Bronchial epithelial cell (primary cell): ENCODE measurements around the gene BACH1. TPM values are rescaled to one million over a fixed set of nuclear protein-coding genes. Genes with fewer than 3 reads are reported as not detected.

Experiments
- DNase-seq: peaks from one replicate; pipeline ENCODE4 v3.0.0-alpha.2; 2010; ENCODE audit warnings: low read depth
- FAIRE-seq: peaks from 2 replicates; lab custom pipeline; 2011; peaks lifted over from hg19 to GRCh38; lab: Jason Lieb, UNC
- H3K27me3 ChIP-seq: 2 replicates; pipeline ENCODE4 v1.5.1; 2011; ENCODE audit warnings: low read length; ENCODE audit not compliant: control insufficient read depth, insufficient read depth
- H3K36me3 ChIP-seq: 2 replicates; pipeline ENCODE4 v1.5.1; 2011; ENCODE audit warnings: low read length; ENCODE audit not compliant: control insufficient read depth, insufficient read depth
- H3K4me3 ChIP-seq: 2 replicates; pipeline ENCODE4 v1.5.1; 2011; ENCODE audit warnings: mild to moderate bottlenecking, low read depth, low read length, control low read depth
- CTCF ChIP-seq: IDR thresholded peaks from 2 replicates; pipeline ENCODE4 v1.5.1; 2011; ENCODE audit warnings: mild to moderate bottlenecking, moderate library complexity, low read length, control low read depth, inconsistent platforms; ENCODE audit not compliant: insufficient read depth, severe bottlenecking
- total RNA-seq: library from RNA; depleted of rRNA; stranded (reverse); fragments of >200 nt; gene quantifications from 2 replicates; pipeline ENCODE4 v1.2.1, GENCODE V29; 2014

The BACH1 gene
- total RNA-seq, 1 donor from 2014 or later: 97.7 TPM

GRCh38 chr21:29318354-29318753 lies 19.6 kb downstream of the BACH1 start:
- no peak for TF ChIP-seq CTCF
- H3K36me3 ChIP-seq: peaks cover 8% of the 10 kb centered on the region
- DNase-seq: no peak
- H3K27me3 ChIP-seq: no peaks in the 10 kb centered on the region
- no peak for FAIRE-seq
- H3K4me3 ChIP-seq: no peak overlapping the region

- no peak for TF ChIP-seq CTCF
- Histone ChIP-seq H3K36me3 (peaks cover 8% of the 10 kb centered on the region), H3K4me3 (no peak overlapping the region), H3K27me3 (no peaks in the 10 kb centered on the region)
- no peak for DNase-seq
- no peak for FAIRE-seq
Measured at GRCh38 chr21:29320031-29320430, 21.3 kb downstream of the BACH1 start.

- H3K36me3 ChIP-seq: peaks cover 9% of the 10 kb centered on the region
- H3K27me3 ChIP-seq: no peaks in the 10 kb centered on the region
- no peak for TF ChIP-seq CTCF
- DNase-seq (no peak), FAIRE-seq (no peak)
- no peak overlapping the region for H3K4me3 ChIP-seq
Measured at GRCh38 chr21:29321217-29321616, 22.5 kb downstream of the BACH1 start.

- no peak overlapping the region for H3K4me3 ChIP-seq
- no peak for TF ChIP-seq CTCF
- no peak for FAIRE-seq
- H3K27me3 ChIP-seq: no peaks in the 10 kb centered on the region
- no peak for DNase-seq
- peaks cover 14% of the 10 kb centered on the region for H3K36me3 ChIP-seq
Measured at GRCh38 chr21:29321932-29322928, 23.5 kb downstream of the BACH1 start.

GRCh38 chr21:29323189-29323588 lies 24.5 kb downstream of the BACH1 start:
- Histone ChIP-seq H3K4me3 (no peak overlapping the region), H3K36me3 (peaks cover 15% of the 10 kb centered on the region), H3K27me3 (no peaks in the 10 kb centered on the region)
- TF ChIP-seq CTCF: no peak
- FAIRE-seq (no peak), DNase-seq (no peak)
